Uterus (tissue), 4 donors: Measurements from ENCODE around the gene DMTF1. TPM values are rescaled to one million over a fixed set of nuclear protein-coding genes. Genes with fewer than 3 reads are reported as not detected.

Experiments used
- DNase-seq, 2 donors: peaks; one replicate each; pipeline ENCODE4 v3.0.0-alpha.2; 2019 to 2020
- H3K27ac ChIP-seq, 2 donors: fragments of 200-600 bp; sonication (generic); 1 replicate in 1 of 2; 2 replicates in 1 of 2; pipeline ENCODE4 v1.5.1; 2016 to 2018
- H3K27me3 ChIP-seq, 2 donors: fragments of 200-600 bp; sonication (generic); one replicate each; pipeline ENCODE4 v1.5.1; 2018 to 2019; ENCODE audit warnings: control low read depth in 1 of 2
- H3K36me3 ChIP-seq, 2 donors: fragments of 200-600 bp; sonication (generic); one replicate each; pipeline ENCODE4 v1.5.1; 2019; ENCODE audit warnings: control low read depth in 1 of 2
- H3K4me1 ChIP-seq, 2 donors: fragments of 200-600 bp; sonication (generic); one replicate each; pipeline ENCODE4 v1.5.1; 2018 to 2019; ENCODE audit warnings: control low read depth in 1 of 2
- H3K4me3 ChIP-seq, 2 donors: fragments of 200-600 bp; sonication (generic); 1 replicate in 1 of 2; 2 replicates in 1 of 2; pipeline ENCODE4 v1.5.1; 2018 to 2019; ENCODE audit warnings: mild to moderate bottlenecking in 1 of 2
- H3K9me3 ChIP-seq, 2 donors: fragments of 200-600 bp; sonication (generic); one replicate each; pipeline ENCODE4 v1.5.1; 2019; ENCODE audit warnings: control low read depth in 1 of 2
- POLR2A ChIP-seq, 2 donors: fragments of 450-650 bp; IDR thresholded peaks; one replicate each; pipeline ENCODE4 v1.6.1; 2016; ENCODE audit warnings: antibody characterized with exemption in 2 of 2, mild to moderate bottlenecking in 1 of 2, moderate library complexity in 1 of 2
- intact Hi-C: fragments of 100-400 bp; cut with DNase I; formaldehyde crosslinking; loops from one replicate; pipeline ENCODE4 v1.15.1; 2023; ENCODE audit warnings: low total_unique reads
- total RNA-seq, 4 donors: library from RNA; depleted of rRNA in 3 of 4; stranded (reverse); fragments of >200 nt in 3 of 4; gene quantifications; one replicate each; pipeline versions ENCODE4 v1.1.0 to v1.2.4, GENCODE V29; 2014 to 2023
- TF ChIP-seq, protein P1 (sequence below), 4 experiments: fragments of 200-600 bp in 2 of 4; fragments of 450-650 bp in 2 of 4; sonication (generic) in 2 of 4; IDR thresholded peaks; one replicate each; pipeline ENCODE4 v1.5.1; 2016 to 2019; ENCODE audit warnings: antibody characterized with exemption in 4 of 4, mild to moderate bottlenecking in 2 of 4, moderate library complexity in 1 of 4
- donor health status: DM: yes; HTN: yes; CAD: no.

Gene DMTF1
- 100 to 1,000 TPM in 3 of 4 donors, 10 to 100 TPM in 1; 36.2 to 193 (median 138) TPM for total RNA-seq

DNA sequence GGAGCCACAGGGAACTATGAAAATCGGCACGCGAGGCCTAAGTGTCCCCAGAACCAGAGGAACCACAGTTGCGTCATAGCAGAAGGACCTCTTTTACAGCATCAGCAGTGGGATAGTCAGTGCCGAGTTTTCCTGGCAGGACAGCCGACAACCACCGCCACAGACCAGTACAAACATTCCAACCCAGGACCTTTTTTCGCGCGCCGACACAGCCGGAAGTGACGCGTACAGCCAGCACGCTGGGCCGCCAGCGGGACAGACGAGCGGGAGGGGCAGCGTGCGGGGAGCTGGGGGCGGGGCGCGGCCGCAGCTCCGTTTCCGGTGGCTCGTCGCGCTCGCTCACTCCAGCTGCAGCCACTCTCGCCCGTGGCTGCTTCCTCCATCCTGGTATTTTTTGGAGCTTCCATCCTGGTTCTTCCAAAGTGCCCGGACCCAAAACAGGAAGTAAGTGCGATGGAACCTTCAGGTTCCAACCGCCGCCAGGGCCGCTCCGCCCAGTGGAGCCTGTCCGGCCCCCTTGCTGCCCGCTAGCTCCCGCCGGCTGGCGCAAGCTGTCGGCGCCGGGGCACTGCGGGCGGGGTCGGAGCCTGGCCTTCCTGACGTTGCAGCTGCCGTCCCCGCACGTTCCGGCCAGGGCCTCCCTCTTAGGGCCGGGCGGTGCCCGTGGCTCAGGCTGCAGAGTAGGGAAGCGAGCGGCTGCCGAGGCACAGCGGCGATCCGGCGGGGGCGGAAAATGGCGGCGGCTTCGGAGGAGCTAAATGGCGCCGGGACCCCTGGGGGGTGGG, at the start of gene DMTF1:
DMTF1 (plus strand) TSS at position 342 of the 785 bp plus-strand sequence. CDS start 12,489 bp downstream, outside the sequence.
- peak within 1 kb of the TSS; percentile 65 to 96 for H3K4me3 ChIP-seq
- no peaks in the 10 kb centered on the region for H3K27me3 ChIP-seq
- DNase-seq = peak; percentile 94
- TF ChIP-seq, protein P1, sequence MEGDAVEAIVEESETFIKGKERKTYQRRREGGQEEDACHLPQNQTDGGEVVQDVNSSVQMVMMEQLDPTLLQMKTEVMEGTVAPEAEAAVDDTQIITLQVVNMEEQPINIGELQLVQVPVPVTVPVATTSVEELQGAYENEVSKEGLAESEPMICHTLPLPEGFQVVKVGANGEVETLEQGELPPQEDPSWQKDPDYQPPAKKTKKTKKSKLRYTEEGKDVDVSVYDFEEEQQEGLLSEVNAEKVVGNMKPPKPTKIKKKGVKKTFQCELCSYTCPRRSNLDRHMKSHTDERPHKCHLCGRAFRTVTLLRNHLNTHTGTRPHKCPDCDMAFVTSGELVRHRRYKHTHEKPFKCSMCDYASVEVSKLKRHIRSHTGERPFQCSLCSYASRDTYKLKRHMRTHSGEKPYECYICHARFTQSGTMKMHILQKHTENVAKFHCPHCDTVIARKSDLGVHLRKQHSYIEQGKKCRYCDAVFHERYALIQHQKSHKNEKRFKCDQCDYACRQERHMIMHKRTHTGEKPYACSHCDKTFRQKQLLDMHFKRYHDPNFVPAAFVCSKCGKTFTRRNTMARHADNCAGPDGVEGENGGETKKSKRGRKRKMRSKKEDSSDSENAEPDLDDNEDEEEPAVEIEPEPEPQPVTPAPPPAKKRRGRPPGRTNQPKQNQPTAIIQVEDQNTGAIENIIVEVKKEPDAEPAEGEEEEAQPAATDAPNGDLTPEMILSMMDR (IDR thresholded peaks at IDR 0.05) = peak in 2 of 4 experiments; percentile 6 to 40
- TF ChIP-seq POLR2A (IDR thresholded peaks at IDR 0.05) = peak; percentile 64 to 83
- H3K36me3 ChIP-seq = no peaks in the 10 kb centered on the region
- no peaks in the 10 kb centered on the region for H3K9me3 ChIP-seq
- H3K27ac ChIP-seq = peak within 1 kb of the TSS; percentile 96 to 98
- peaks cover 0 to 14% of the 10 kb centered on the region in 2 donors for H3K4me1 ChIP-seq
- intact Hi-C loops = no loop called here

DNA sequence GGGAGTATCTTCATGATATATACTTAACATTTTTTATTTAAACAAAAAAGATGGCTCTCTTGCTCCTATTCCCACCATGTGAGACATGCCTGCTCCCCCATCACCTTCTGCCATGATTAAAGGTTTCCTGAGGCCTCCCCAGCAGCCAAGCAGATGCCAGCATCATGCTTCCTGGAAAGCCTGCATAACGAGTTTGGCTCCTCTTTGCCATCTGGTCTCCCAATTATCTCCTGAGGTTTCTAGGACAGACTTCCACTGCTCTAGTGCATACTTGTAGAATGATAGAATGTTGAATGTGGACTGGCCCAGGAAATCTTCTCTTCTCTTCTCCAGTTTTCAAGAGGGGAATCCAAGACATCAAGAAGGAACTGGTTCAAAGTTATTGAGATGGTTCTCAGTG, 46.9 kb upstream of the DMTF1 start:
- Histone ChIP-seq H3K4me1 (no peaks in the 10 kb centered on the region), H3K27ac (no peak overlapping the region), H3K4me3 (no peak overlapping the region), H3K9me3 (no peaks in the 10 kb centered on the region), H3K27me3 (no peaks in the 10 kb centered on the region), H3K36me3 (no peaks in the 10 kb centered on the region)
- TF ChIP-seq, protein P1 (IDR thresholded peaks at IDR 0.05) = no peak
- no peak for TF ChIP-seq POLR2A (IDR thresholded peaks at IDR 0.05)
- DNase-seq = no peak
- intact Hi-C loops = no loop called here

GRCh38 chr7:87106974-87107612, 45.2 kb upstream of the DMTF1 start:
- intact Hi-C loops = no loop called here
- Histone ChIP-seq H3K27ac (no peak overlapping the region), H3K9me3 (no peaks in the 10 kb centered on the region), H3K27me3 (no peaks in the 10 kb centered on the region), H3K36me3 (no peaks in the 10 kb centered on the region), H3K4me1 (no peaks in the 10 kb centered on the region), H3K4me3 (no peak overlapping the region)
- no peak for DNase-seq
- no peak for TF ChIP-seq POLR2A (IDR thresholded peaks at IDR 0.05)
- TF ChIP-seq, protein P1 (IDR thresholded peaks at IDR 0.05) = no peak

DNA sequence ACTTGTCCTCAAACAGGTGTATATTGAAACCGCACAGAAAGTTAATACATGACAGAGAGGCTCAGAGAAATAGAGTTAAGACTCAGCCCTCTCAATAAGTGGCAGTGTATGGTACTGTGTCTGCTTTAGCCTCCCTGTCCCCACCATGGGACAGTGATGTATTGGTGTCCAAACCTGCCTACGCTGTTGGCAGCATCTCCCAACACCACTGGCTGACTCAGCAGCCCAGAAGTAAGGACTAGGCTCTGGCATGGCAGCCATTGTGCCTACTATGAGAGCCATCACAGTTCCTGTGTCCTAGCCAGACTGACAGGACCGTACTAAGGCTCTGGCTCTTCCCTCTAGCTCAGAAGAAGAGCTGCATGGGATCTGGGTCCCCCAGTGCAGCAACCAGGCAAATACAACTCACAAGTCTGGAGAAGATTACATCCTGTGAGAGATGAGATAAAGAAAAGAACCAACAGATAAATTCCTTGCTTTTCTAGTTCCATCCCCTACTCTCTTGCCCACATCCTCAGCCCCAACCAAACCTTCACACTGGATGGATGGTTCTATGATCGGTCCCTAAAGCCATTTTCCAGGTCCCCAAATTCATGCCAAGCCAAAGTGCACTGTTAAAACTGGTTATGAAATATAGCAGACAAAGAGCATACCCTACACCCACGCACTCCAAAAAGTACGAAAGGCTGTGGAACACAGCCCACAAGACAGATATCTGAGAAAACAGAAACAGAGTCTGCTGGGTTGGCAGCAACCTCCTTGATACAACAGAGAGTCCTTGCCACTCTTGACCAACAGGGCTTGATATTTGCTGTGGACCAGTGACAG, 44.1 kb upstream of the DMTF1 start:
- Histone ChIP-seq H3K9me3 (no peaks in the 10 kb centered on the region), H3K4me3 (no peak overlapping the region), H3K4me1 (no peaks in the 10 kb centered on the region), H3K36me3 (no peaks in the 10 kb centered on the region), H3K27ac (no peak overlapping the region), H3K27me3 (no peaks in the 10 kb centered on the region)
- intact Hi-C loops = no loop called here
- TF ChIP-seq, protein P1 (IDR thresholded peaks at IDR 0.05) = no peak
- TF ChIP-seq POLR2A (IDR thresholded peaks at IDR 0.05) = no peak
- DNase-seq = no peak
